Measurements from ENCODE around the gene MFN2. TPM values are rescaled to one million over a fixed set of nuclear protein-coding genes. Genes with fewer than 3 reads are reported as not detected.
"Not testable (repeated sequence)": the region's sequence is repeated elsewhere in the genome, so short reads cannot be mapped to it uniquely, and the experiment has no call there.

MFN2 gene
- total RNA-seq: 688 TPM
- long read RNA-seq, full-length matches to known transcripts: 118 of 819 reads
- long read RNA-seq, partial matches to known transcripts: 598 of 819 reads
- long read RNA-seq, other reads (novel, unspliced or antisense): 103 of 819 reads

DNA sequence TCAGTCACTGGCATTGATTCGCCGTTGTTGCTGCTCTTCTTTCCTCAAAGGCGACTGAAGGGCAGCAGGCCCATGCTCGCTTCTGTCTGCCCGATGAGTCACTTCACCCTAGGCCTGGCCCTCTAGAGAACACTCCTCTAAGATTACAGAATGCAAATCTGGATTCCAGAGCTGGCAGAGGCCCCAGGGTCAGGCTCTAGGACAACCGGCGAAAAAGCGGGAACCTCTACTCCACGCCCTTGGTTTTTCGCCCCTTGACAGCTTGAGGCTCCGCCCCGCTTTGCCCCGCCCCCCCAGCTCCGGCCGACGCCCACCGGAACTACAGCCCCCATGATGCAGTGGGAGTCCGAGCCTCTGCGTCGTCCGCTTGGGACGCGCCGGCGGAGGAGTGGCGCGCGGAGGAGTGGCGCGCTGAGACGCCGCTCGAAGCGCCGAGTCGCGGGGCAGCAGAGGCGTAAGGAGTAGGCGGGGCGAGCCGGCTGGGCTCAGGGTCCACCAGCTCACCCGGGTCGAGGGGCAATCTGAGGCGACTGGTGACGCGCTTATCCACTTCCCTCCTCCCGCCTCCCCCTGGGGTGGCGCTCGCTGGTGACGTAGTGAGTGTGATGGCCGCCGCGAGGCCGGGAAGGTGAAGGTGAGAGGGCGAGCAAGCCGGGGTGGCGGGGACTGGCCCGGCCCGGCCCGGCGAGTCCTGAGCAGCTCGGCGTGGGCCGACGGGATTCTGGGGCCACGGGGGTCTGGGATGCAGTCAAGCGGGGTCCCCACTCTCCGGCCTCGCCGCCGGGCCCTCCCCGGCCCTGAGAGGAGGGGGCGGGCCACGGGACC is at the start of gene MFN2:
Gene MFN2, plus strand, starts transcription at position 594 of the 825 bp plus-strand sequence. CDS start 8,725 bp downstream, outside the sequence.
- DNase-seq: peak; percentile 98
- intact Hi-C loops (cut with micrococcal nuclease): loop anchor here (5.0 kb wide), 1 partner anchor 73 kb away; no protein-coding TSS in a partner anchor
- peak; percentile 88 for ATAC-seq

DNA sequence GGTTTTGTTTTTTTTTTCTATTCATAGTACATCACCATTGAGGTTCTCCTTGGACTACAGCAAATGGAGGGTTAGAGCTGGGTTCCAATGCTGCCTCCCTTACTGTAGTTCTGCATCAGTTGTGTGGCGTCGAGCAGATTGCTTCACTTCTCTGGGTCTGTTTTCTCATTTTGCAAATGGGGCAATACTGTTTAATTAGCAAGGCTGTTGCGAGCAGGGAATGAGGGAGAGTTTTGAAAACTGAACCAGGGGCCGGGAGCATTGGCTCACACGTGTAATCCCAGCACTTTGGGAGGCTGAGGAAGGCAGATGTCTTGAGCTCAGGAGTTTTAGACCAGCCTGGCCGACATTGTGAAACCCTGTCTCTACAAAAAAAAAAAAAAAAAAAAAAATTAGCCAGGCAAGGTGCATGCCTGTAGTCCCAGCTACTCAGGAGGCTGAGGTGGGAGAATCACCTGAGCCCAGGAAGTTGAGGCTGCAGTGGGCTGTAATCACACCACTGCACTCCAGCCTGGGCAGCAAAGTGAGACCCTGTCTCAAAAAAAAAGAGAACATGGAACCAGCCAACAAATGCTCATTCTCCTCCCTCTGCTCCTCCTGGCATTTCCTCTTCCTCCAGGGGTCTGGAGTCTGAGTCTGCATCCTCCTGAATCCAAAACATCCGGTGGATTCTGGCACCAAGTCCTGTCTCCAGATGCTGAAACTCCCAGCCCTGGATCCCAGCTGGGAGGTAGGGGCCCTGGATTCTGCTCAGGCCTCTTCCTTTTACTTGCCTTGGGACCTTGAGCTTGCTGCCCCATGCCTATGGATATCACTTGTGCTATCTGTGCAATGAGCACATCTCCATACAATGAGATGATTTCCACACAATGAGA is 49.4 kb upstream of the MFN2 start:
- peak; percentile 11 for ATAC-seq
- DNase-seq: peak; percentile 58
- intact Hi-C loops (cut with micrococcal nuclease): no loop called here

DNA sequence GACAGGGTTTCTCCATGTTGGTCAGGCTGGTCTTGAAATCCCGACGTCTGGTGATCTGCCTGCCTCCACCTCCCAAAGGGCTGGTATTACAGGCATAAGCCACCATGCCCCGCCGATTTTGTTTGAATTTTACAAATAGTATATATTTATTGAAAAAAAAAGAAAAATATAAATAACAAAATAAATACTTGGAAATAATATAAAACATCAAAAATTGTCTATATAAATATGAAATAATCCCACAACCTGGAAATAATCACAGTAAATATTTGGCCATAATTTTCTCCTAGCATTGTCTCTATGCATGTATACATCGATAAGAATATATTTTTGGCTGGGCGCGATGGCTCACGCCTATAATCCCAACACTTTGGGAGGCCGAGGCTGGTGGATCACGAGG is 48.4 kb upstream of the MFN2 start:
- intact Hi-C loops (cut with micrococcal nuclease): no loop called here
- no peak for ATAC-seq

DNA sequence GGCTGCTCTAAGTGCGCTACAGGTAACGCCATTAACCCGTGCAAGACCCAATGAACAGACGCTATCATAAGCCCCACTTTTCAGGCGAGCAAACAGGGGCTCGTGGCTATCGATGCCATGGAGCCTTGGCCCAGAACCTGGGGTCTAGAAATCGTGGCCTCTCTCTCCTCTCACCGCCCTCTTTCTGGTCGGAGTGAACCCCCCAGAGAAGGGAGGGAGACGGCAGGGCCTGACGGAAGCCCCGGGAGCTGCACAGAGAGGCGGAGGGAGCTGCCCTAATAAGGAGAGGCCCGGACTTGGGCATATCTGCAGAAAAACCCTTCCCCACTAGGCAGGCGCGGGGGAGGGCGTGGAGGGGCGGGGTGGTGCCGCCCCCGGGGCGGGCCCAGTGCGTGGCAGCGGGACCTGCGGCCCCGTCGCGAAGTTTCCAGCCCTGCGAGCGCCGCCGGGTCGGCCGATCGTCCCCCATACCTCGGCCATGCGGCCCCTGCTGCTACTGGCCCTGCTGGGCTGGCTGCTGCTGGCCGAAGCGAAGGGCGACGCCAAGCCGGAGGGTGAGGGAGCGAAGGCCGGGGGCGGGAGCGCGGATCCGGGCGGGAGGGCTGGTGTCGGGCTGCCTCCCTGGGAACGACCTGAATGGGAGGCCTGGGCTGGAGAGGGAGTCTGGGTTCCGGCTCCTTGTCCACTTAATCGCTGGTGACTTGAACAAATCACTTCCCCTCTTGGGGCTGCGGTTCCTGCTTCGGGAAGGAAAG is 45.8 kb upstream of the MFN2 start, which contains the start of gene PLOD1:
Gene PLOD1, plus strand, starts transcription at position 416 of the 755 bp plus-strand sequence. Its CDS starts 63 bp downstream, at position 479.
- intact Hi-C loops (cut with micrococcal nuclease): no loop called here
- DNase-seq (peak; percentile 94), ATAC-seq (peak; percentile 89)

More for the DNA sequence above, 48.4 kb upstream of the MFN2 start:
- no peak for DNase-seq

DNA sequence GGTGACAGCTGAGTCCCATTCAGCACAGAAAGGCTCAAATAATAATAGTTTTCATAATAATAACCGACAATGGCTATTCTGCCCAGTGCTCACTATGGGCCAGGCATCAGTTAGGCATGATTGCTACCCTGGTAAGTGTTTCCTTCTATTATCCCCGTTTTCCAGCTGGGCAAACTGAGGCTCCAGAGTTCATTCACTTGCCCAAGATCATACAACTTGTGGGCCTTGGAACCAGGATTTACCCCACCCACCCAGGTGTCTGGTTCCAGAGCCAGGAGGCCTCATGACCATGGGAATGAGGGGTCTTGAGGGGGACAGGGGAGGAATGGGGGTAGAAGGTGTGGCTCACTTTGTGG is 45.2 kb upstream of the MFN2 start:
- DNase-seq (no peak), ATAC-seq (no peak)
- intact Hi-C loops (cut with micrococcal nuclease): no loop called here

DNA sequence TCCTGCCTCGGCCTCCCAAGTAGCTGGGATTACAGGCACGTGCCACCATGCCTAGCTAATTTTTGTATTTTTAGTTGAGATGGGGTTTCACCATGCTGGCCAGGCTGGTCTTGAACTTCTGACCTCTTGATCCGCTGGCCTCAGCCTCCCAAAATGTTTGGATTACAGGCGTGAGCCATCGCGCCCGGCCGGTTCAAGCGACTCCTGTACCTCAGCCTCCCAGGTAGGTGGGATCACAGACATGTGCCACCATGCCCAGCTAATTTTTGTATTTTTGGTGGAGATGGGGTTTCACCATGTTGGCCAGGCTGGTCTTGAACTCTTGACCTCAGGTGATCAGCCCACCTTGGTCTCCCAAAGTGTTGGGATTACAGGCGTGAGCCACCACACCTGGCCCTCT is 44.5 kb upstream of the MFN2 start:
- intact Hi-C loops (cut with micrococcal nuclease); ATAC-seq; DNase-seq: not testable (repeated sequence)

DNA sequence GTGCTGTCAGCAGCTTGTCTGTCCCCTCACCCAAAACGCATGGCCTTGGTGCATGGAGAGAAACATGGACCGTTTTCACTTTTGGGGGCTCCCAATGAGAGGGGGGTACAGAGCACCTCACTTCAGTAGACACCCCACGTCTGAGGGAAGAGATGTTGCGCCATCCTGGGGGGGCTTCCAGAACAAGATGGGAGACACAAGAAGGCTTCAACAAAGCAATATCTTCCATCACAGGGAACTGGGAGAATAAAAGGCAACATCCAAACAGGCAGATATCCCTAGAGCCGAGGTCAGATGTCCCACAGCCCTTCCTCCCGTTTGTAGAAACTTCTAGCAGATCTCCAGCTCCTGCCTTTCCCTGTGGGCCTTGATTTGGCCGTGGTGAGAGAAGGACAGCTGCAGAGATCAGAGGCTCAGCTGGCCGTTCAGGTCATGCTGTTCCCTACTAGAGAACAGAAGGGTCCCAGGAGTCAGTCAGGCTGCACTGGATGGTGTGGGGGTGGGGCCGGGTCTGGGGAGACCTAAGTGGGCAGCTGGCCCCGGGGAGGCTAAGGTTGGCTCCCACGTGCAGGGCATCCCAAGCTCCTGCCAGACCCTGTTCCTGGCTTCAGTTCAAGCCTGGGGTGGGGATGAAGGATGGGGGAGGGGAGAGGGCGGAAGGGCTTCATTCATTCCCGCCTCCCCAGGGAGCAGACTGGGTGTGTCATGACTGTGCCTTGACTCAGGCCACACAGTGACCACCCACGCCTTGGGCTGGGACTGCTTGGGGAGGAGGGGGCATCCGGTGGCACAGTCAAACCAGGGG is 41.3 kb upstream of the MFN2 start:
- ATAC-seq (peak; percentile 74), DNase-seq (peak; percentile 87)
- intact Hi-C loops (cut with micrococcal nuclease): no loop called here

DNA sequence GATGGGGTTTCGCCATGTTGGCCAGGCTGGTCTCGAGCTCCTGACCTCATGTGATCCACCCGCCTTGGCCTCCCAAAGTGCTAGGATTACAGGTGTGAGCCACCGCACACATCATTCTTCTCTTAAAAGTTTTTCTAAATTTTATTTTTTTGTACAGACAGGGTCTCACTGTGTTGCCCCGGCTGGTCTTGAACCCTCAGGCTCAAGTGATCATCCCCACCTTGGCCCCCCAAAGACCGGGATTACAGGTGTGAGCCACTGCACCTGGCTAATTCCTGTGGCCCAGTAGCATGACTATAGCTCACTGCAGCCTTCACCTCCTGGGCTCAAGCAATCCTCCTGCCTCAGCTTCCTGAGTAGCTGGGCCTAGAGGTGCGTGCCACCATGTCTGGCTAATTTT is 40.5 kb upstream of the MFN2 start:
- ATAC-seq; DNase-seq; intact Hi-C loops (cut with micrococcal nuclease): not testable (repeated sequence)

DNA sequence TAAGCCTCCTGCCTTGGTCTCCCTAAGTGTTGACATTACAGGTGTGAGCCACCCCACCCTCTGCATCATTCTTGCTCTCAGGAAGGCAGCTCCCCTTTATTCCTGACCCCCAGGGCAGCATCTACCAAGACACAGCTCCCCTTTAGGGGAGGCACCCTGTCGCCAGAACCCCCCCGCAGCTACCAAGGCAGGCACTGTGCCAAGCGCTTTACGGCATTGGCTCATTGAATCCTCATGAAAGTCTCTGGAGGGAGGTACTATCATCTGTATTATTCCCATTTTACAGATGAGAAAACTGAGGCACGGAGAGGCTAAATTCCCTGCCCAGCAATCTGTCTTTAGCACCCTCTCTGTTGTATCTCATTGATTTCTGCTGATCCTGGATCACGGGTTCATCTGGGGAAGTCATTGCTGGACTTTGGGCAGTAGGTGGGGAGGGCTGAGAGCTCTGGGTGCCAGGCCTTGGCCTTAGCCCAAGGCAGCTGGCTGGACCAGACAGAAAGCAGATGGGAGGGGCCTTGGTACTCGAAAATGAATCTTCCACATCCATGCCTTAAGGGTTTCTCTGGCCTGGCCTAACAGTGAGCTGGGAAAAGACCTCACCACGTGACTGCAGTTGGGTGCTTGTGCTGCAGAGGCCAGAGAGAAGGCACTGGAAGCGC is 39.9 kb upstream of the MFN2 start:
- intact Hi-C loops (cut with micrococcal nuclease): no loop called here
- peak; percentile 67 for DNase-seq
- peak; percentile 56 for ATAC-seq

DNA sequence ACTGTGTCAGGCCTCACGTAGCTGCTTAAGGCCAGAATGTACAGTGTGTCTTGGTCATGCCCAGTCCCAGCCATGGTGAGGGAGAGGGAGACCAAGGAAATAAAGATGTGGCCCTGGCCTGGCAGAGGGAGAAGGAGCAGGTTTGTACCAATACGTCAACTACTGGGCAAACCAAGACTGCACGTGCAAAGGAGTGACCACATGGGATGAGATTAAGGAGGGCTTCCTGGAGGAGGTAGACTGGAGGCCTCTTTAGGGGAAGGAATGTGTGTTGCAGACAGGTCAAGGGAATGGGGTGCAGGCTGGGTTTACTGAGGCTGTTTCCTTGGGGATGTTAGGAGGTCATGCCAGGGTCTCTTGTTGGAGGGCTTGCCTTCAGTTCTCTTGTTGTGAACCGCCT is 38.0 kb upstream of the MFN2 start:
- intact Hi-C loops (cut with micrococcal nuclease): no loop called here
- ATAC-seq (no peak), DNase-seq (no peak)

DNA sequence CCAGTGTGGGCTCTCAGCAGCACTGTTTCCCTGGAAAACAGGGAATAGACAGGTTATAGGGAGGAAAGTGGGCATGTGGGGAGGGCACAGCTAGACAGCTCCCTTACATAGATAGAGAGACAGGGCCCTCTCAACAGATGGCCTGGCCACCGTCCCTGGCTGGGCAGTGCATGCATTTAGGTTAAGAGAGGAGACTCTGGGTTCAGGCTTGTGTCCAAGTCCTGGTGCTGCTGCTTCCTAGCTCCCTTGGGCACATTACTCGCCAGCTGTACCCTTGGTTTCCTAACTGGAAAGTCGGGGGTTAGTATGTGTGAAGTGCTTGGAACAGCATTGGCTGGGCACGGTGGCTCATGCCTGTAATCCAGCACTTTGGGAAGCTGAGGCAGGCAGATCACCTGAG is 36.6 kb upstream of the MFN2 start:
- no peak for ATAC-seq
- intact Hi-C loops (cut with micrococcal nuclease): no loop called here

DNA sequence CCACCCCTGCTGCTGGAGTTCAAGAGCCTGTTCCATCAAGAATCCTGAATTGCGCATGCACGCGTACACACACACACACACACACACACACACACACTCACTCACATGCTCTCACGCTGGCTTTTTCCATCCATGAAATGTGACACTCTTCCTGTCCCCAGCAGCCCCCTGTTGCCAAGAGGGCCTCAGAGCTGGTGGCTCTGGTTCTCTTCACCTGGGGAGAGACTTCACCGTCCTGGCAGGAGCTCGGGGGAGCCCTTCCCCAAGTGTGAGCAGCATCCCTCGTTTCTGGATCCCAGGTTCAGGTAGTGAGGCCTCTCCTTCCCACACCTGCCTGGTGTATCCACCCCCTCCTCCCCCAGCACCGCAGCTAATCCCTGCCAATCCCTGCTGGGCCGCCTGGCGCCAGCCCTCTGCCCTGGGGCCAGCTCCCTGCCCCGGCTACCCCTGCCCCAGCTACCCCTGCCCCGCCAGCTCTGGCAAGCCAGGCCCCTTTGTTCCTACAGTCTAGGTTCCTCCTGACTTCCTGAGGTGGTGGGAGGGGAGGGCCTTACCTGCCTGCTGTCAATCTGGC is 35.8 kb upstream of the MFN2 start:
- peak; percentile 13 for ATAC-seq
- DNase-seq: no peak
- intact Hi-C loops (cut with micrococcal nuclease): no loop called here

More for the DNA sequence above, 36.6 kb upstream of the MFN2 start:
- DNase-seq: no peak

DNA sequence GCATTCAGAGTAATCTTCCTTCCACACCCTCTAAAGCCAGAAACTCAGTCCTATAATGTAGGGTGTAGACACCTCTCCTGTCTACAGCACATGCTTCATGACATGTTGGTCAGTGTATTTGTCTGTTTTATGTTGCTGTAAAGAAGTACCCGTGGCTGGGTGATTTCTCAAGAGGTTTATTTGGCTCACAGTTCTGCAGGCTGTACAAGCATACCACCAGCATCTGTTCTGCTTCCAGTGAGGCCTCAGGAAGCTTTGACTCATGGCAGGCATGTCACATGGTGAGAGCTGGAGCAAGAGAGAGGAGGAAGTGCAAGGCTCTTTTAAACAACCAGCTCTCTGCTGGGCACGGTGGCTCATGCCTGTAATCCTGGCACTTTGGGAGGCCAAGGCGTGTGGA is 33.6 kb upstream of the MFN2 start:
- ATAC-seq: no peak
- intact Hi-C loops (cut with micrococcal nuclease): no loop called here
- no peak for DNase-seq

DNA sequence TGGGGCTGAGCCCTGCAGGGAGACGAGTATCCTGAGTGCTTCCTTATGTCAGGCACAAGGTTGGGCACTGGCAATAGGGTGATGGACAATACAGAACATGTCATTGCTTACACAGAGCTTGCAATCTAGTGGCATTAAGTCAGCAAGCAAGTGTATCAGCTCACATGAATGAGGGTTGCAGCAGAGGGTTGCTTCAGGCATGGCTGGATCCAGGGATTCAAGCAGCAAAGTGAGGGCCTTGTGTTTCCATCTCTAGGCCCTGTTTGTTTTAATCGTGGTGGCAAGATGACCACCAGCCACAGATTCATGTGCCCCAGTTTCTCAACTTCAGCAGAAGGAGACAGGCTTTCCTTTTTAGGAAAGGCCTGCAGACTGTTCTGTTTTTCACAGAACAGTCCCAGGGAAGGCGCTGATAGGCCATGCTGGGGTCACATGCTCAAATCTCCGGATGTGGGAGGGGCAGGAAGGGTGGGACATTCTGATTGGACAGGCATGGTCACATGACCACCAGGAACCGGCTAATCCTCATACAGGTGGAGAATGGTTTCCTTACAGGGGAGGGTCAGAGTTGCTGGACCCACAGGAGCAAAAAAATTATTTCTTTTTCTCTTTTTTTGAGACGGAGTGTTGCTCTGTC is 31.3 kb upstream of the MFN2 start:
- intact Hi-C loops (cut with micrococcal nuclease): no loop called here
- ATAC-seq: no peak
- DNase-seq: no peak

DNA sequence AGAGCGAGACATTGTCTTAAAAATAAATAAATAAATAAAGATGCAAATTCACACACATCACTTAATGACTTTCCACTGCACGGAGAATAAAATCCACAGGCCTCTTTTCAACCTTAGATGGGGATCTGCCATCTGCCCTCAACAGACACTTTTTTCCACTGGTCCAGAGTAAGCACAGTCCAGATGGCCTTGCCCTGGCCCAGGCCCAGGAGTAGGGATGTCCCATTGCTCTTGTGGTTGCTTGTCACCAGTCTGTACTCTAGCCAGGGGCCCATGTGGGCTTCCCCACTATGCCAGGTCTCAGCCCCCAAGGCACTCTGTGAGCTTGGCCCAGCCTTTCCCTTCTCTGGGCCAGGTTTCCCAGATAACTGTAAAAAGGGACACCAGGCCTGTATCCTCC is 28.3 kb upstream of the MFN2 start:
- intact Hi-C loops (cut with micrococcal nuclease): no loop called here
- DNase-seq: no peak
- peak; percentile 10 for ATAC-seq

DNA sequence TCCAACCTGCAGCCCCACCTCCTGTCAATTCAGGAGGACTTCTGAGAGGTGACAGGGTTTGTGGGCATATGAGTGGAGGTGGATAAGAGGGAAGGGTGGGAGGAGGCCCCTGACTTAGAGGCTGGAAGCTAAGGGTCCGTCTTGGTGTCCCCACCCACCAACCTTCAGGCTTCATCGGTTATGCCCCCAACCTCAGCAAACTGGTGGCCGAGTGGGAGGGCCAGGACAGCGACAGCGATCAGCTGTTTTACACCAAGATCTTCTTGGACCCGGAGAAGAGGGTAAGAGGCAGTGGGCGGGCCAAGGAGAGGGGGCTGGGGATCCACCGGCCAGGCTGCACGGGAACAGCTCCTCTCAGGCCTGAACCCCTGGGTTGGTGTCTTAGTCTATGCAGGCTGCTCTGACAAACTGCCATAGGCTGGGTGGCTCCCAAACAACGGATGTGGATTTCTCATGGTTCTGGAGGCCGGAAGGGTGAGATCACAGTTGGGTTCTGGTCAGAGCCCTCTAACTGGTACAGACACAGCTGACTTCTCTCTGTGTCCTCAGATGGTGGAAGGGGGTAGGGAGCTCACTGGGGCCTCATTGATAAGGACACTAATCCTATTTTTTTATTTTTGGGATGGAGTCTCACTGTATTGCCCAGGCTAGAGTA is 27.7 kb upstream of the MFN2 start:
- no peak for DNase-seq
- intact Hi-C loops (cut with micrococcal nuclease): no loop called here
- ATAC-seq: peak; percentile 63

DNA sequence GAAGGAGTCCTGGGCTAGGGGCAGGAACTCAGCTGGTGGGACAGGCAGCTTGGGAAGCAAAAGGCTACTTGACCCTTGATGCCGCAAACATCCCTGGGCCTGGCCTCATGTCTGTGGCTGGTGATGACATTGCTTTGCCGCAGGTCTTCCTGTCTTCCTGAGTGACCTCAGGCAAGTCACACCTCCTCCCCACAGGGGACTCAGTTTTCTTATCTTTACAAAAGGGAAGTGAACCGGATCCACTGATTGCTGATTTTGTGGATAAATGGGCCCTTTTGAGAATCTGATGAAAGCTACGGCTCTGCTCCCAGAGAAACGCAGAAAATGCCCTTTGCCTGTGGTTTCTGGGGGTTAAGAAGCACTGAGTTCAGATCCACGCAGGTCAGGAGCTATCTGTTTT is 25.0 kb upstream of the MFN2 start:
- ATAC-seq: no peak
- intact Hi-C loops (cut with micrococcal nuclease): no loop called here
- no peak for DNase-seq

All from left ventricle myocardium superior (tissue), 1 donor.